GM12878 (cell line): ENCODE data around the gene QPRT. TPM values are rescaled to one million over a fixed set of nuclear protein-coding genes. Genes with fewer than 3 reads are reported as not detected.

Experiments used
- ATAC-seq: fragments of 200-7000 bp; cut with Tn5 transposase; 3 replicates; pipeline ENCODE4 v1.9.1; 2020; ENCODE audit warnings: mild to moderate bottlenecking, moderate library complexity
- BruUV-seq: library from RNA; stranded (reverse); fragments of 400-500 nt; replicated peaks from 2 replicates; lab custom pipeline; 2021; lab: Mats Ljungman, UMichigan
- CTCF ChIA-PET: fragments of 300-600 bp; sonication (Branson Sonifier 250); formaldehyde crosslinking; extraction: SDS; loops from one replicate; lab custom pipeline; 2021; ENCODE audit warnings: inconsistent platforms; lab: Yijun Ruan, JAX
- POLR2A ChIA-PET: fragments of 350-600 bp; formaldehyde crosslinking; extraction: SDS; loops from one replicate; lab custom pipeline; 2021; ENCODE audit warnings: inconsistent platforms; lab: Charles Lee
- RAD21 ChIA-PET: fragments of 300-600 bp; sonication (Branson Sonifier 250); formaldehyde crosslinking; loops from one replicate; lab custom pipeline; 2023; ENCODE audit warnings: antibody characterized with exemption; ENCODE audit not compliant: unreplicated experiment; lab: Charles Lee
- SMC1A ChIA-PET: fragments of 300-600 bp; sonication (Branson Sonifier 250); formaldehyde crosslinking; loops from one replicate; lab custom pipeline; 2023; ENCODE audit not compliant: unreplicated experiment, uncharacterized antibody; lab: Charles Lee
- DNase-seq: peaks from one replicate; pipeline ENCODE4 v3.0.0-alpha.2; 2011; ENCODE audit warnings: low read depth, low spot score
- FAIRE-seq: peaks from 3 replicates; lab custom pipeline; 2011; peaks lifted over from hg19 to GRCh38; lab: Jason Lieb, UNC
- H2AFZ ChIP-seq: 2 replicates; pipeline ENCODE4 v1.6.0; 2011; ENCODE audit warnings: low read depth, low read length, control low read depth; ENCODE audit not compliant: control insufficient read depth
- H3K27ac ChIP-seq: 2 replicates; pipeline ENCODE4 v1.5.1; 2011; ENCODE audit warnings: control low read depth; ENCODE audit not compliant: control insufficient read depth, insufficient read depth
- H3K27me3 ChIP-seq, 2 experiments: replicated peaks in 1 of 2; 2 replicates each; pipeline versions ENCODE4 v1.6.0 to v1.6.1; 2011; ENCODE audit warnings: low read length in 1 of 2; ENCODE audit not compliant: control insufficient read depth in 2 of 2, insufficient read depth in 2 of 2
- H3K36me3 ChIP-seq, 2 experiments: 2 replicates each; pipeline ENCODE4 v1.5.1; 2011; ENCODE audit warnings: low read length in 1 of 2; ENCODE audit not compliant: control insufficient read depth in 2 of 2, insufficient read depth in 2 of 2
- H3K4me1 ChIP-seq: 2 replicates; pipeline ENCODE4 v1.6.1; 2011; ENCODE audit warnings: mild to moderate bottlenecking, low read length, moderate library complexity, mixed read lengths; ENCODE audit not compliant: control insufficient read depth, insufficient read depth
- H3K4me2 ChIP-seq: 2 replicates; pipeline ENCODE4 v1.6.0; 2011; ENCODE audit warnings: control low read depth; ENCODE audit not compliant: control insufficient read depth, insufficient read depth
- H3K4me3 ChIP-seq: fragments of 200-600 bp; sonication (generic); 2 replicates; pipeline ENCODE4 v1.5.1; 2016
- H3K79me2 ChIP-seq: 2 replicates; pipeline ENCODE4 v1.6.0; 2011; ENCODE audit warnings: low read length; ENCODE audit not compliant: control insufficient read depth, insufficient read depth
- H3K9ac ChIP-seq: 2 replicates; pipeline ENCODE4 v1.8.0; 2011; ENCODE audit warnings: low read length, control low read depth, mixed read lengths; ENCODE audit not compliant: control insufficient read depth, insufficient read depth
- H3K9me3 ChIP-seq: replicated peaks from 3 replicates; pipeline ENCODE4 v1.5.1; 2011; ENCODE audit warnings: mild to moderate bottlenecking, low read length; ENCODE audit not compliant: control insufficient read depth, insufficient read depth
- H4K20me1 ChIP-seq: 2 replicates; pipeline ENCODE4 v1.6.0; 2011; ENCODE audit not compliant: control insufficient read depth, insufficient read depth
- ATF3 ChIP-seq: IDR thresholded peaks from 2 replicates; pipeline ENCODE4 v1.6.1; 2011; ENCODE audit warnings: low read depth, mild to moderate bottlenecking, low read length, moderate library complexity, borderline replicate concordance; ENCODE audit errors: extremely low read depth
- ATF7 ChIP-seq: fragments of 450-650 bp; IDR thresholded peaks from 2 replicates; pipeline ENCODE4 v1.6.1; 2016; ENCODE audit warnings: low read depth, mild to moderate bottlenecking
- BACH1 ChIP-seq: fragments of 450-650 bp; IDR thresholded peaks from 2 replicates; pipeline ENCODE4 v1.6.1; 2017; ENCODE audit warnings: mild to moderate bottlenecking, borderline replicate concordance
- CBFB ChIP-seq: IDR thresholded peaks from 2 replicates; pipeline ENCODE4 v1.6.1; 2016; ENCODE audit warnings: antibody characterized with exemption, low read depth
- CREM ChIP-seq: IDR thresholded peaks from 2 replicates; pipeline ENCODE4 v1.6.1; 2014; ENCODE audit warnings: antibody characterized with exemption, low read depth
- DPF2 ChIP-seq: fragments of 450-650 bp; IDR thresholded peaks from 2 replicates; pipeline ENCODE4 v1.6.1; 2017; ENCODE audit warnings: mild to moderate bottlenecking
- GATAD2B ChIP-seq: fragments of 450-650 bp; conservative IDR thresholded peaks from 2 replicates; pipeline ENCODE4 v1.6.1; 2017; ENCODE audit warnings: low read depth, mild to moderate bottlenecking, moderate library complexity
- HCFC1 ChIP-seq: fragments of 150-350 bp; IDR thresholded peaks from 2 replicates; pipeline ENCODE4 v1.6.1; 2014; ENCODE audit warnings: low read length
- HDGF ChIP-seq: fragments of 450-650 bp; IDR thresholded peaks from 2 replicates; pipeline ENCODE4 v1.6.1; 2016; ENCODE audit warnings: antibody characterized with exemption
- LARP7 ChIP-seq: fragments of 450-650 bp; IDR thresholded peaks from 2 replicates; pipeline ENCODE4 v1.6.1; 2017; ENCODE audit warnings: mild to moderate bottlenecking
- MEF2B ChIP-seq: fragments of 450-650 bp; IDR thresholded peaks from 2 replicates; pipeline ENCODE4 v1.6.1; 2018; ENCODE audit warnings: mild to moderate bottlenecking, moderate library complexity; ENCODE audit not compliant: partially characterized antibody, poor library complexity, severe bottlenecking
- MTA2 ChIP-seq: fragments of 450-650 bp; IDR thresholded peaks from 2 replicates; pipeline ENCODE4 v1.6.1; 2016; ENCODE audit warnings: low read depth, mild to moderate bottlenecking, moderate library complexity
- MYC ChIP-seq: IDR thresholded peaks from 2 replicates; pipeline ENCODE4 v1.6.1; 2011; ENCODE audit warnings: mild to moderate bottlenecking, low read length, moderate library complexity, inconsistent platforms; ENCODE audit not compliant: insufficient read depth, insufficient replicate concordance, insufficient read length, severe bottlenecking
- NR2C1 ChIP-seq: fragments of 450-650 bp; IDR thresholded peaks from 2 replicates; pipeline ENCODE4 v1.6.1; 2017; ENCODE audit warnings: antibody characterized with exemption, mild to moderate bottlenecking, moderate library complexity
- RBBP5 ChIP-seq: fragments of 200-600 bp; sonication (generic); conservative IDR thresholded peaks from 2 replicates; pipeline ENCODE4 v1.6.1; 2016
- RUNX3 ChIP-seq: IDR thresholded peaks from 2 replicates; pipeline ENCODE4 v1.6.1; 2012; ENCODE audit warnings: low read length, inconsistent platforms
- SMAD5 ChIP-seq: IDR thresholded peaks from 2 replicates; pipeline ENCODE4 v1.6.1; 2016; ENCODE audit warnings: antibody characterized with exemption, low read depth
- SP1 ChIP-seq: IDR thresholded peaks from one replicate; pipeline ENCODE4 v1.6.1; 2011; ENCODE audit warnings: low read depth, low read length
- STAT3 ChIP-seq: IDR thresholded peaks from 2 replicates; pipeline ENCODE4 v1.6.1; 2011; ENCODE audit warnings: low read depth, low read length, improper control_type of control experiment
- TBL1XR1 ChIP-seq: IDR thresholded peaks from 2 replicates; pipeline ENCODE4 v1.6.1; 2012; ENCODE audit warnings: low read depth, low read length, improper control_type of control experiment
- ZBED1 ChIP-seq: IDR thresholded peaks from 2 replicates; pipeline ENCODE4 v1.6.1; 2016; ENCODE audit warnings: borderline replicate concordance
- WGBS: methylation state at CpG from one replicate; pipeline ENCODE4 v1.1.6; 2016; ENCODE audit warnings: low lambda C conversion rate; ENCODE audit not compliant: insufficient replicate concordance, insufficient coverage; ENCODE audit errors: missing lambda C conversion rate; 5-methylcytosine and 5-hydroxymethylcytosine counted together
- in situ Hi-C: fragments of 300-500 bp; cut with MboI; formaldehyde crosslinking; loops from 9 replicates; pipeline ENCODE4 v1.14.3; 2018; ENCODE audit warnings: mixed read lengths
- intact Hi-C: fragments of 100-400 bp; cut with micrococcal nuclease; formaldehyde crosslinking; loops from one replicate; pipeline ENCODE4 v1.14.2; 2022; ENCODE audit not compliant: unreplicated experiment
- polyA plus RNA-seq, 11 experiments: library from polyadenylated mRNA; depleted of rRNA in 4 of 11; unstranded in 6 of 11; stranded (reverse) in 5 of 11; fragments of >200 nt; fragmentation: Nextera tagmentation in 4 of 11; fragmentation: Illumina TruSeq in 1 of 11; extraction: Ambion mirVana in 4 of 11; extraction: Trizol in 1 of 11; gene quantifications; 1 replicate in 1 of 11; 2 replicates in 10 of 11; pipeline versions ENCODE4 v1.2.1 to v1.2.3, GENCODE V29; 2011 to 2016; ENCODE audit warnings: inconsistent platforms in 2 of 11, missing spikeins in 2 of 11, low read depth in 1 of 11
- total RNA-seq, 4 experiments: library from RNA; depleted of rRNA in 3 of 4; stranded (reverse); fragments of >200 nt in 3 of 4; fragmentation: Illumina TruSeq in 1 of 4; extraction: Trizol in 1 of 4; gene quantifications; 2 replicates each; pipeline versions ENCODE4 v1.2.1 to v1.2.3, GENCODE V29; 2013 to 2021
- TF ChIP-seq, protein P1 (sequence below): IDR thresholded peaks from 2 replicates; pipeline ENCODE4 v1.6.1; 2011; ENCODE audit warnings: borderline replicate concordance, low read depth, mild to moderate bottlenecking, moderate library complexity, low read length; ENCODE audit not compliant: insufficient read depth, poor library complexity, severe bottlenecking
- TF ChIP-seq, protein P2 (sequence below): fragments of 450-650 bp; IDR thresholded peaks from 2 replicates; pipeline ENCODE4 v1.6.1; 2018; ENCODE audit warnings: borderline replicate concordance, mild to moderate bottlenecking; ENCODE audit not compliant: partially characterized antibody

QPRT gene
- total and polyA plus RNA-seq, 10 of the 15 experiments (the other 5 are each of a cell fraction or from before 2014, with no cell fraction given), result 2.7 to 43.0 (median 31.3) TPM

GRCh38 chr16:29662729-29663015 is 16.3 kb upstream of the QPRT start:
- ChIA-PET RAD21 (interaction anchor here (0.6 to 8.2 kb wide), 14 partner anchors 10 to 84 kb away, joined by 3 to 98 read pairs (median 4); partner anchors contain the start of gene QPRT), CTCF (interaction anchor here (0.6 to 4.1 kb wide), 11 partner anchors 11 to 664 kb away, joined by 3 to 25 read pairs (median 4); partner anchors contain the start of gene QPRT), POLR2A (interaction anchor here (0.7 to 4.5 kb wide), 12 partner anchors 10 to 311 kb away, joined by 3 to 62 read pairs (median 7); partner anchors contain the start of gene QPRT), SMC1A (interaction anchor here (0.7 to 7.5 kb wide), 8 partner anchors 10 to 154 kb away, joined by 3 to 69 read pairs (median 26); partner anchors contain the start of gene QPRT)
- Histone ChIP-seq H3K4me3 (peak overlapping the region; percentile 99), H3K9ac (peak overlapping the region; percentile 75), H2AFZ (peak overlapping the region; percentile 61), H3K27me3 (no peaks in the 10 kb centered on the region), H3K27ac (peak overlapping the region; percentile 81), H3K4me1 (peaks cover 12% of the 10 kb centered on the region), H3K4me2 (peak overlapping the region; percentile 89), H3K79me2 (peaks cover 58% of the 10 kb centered on the region), H3K9me3 (no peaks in the 10 kb centered on the region), H4K20me1 (no peaks in the 10 kb centered on the region), H3K36me3 (peaks cover 0 to 2% of the 10 kb centered on the region in 2 experiments; a peak in 1 of 4 replicates)
- peak; percentile 94 for FAIRE-seq
- ATAC-seq, result peak; percentile 56
- in situ Hi-C loops (loop anchor here (5.0 kb wide), 1 partner anchor 65 kb away; no protein-coding TSS in a partner anchor), intact Hi-C loops (loop anchor here (5.0 kb wide), 1 partner anchor 50 kb away; no protein-coding TSS in a partner anchor)
- 2% methylated on average over 4 of the region's 4 CpGs for WGBS
- DNase-seq, result peak; percentile 88
- no TSS peak for BruUV-seq
- TF ChIP-seq ATF3 (no peak), HCFC1 (no peak), STAT3 (no peak), CBFB (no peak; the same call in 1 of the 2 replicates), ATF7 (peak; percentile 68), TBL1XR1 (0 out of 2 replicates have a peak, but pooled peaks have one; percentile 32), NR2C1 (no peak), DPF2 (0 out of 2 replicates have a peak, but pooled peaks have one; percentile 12), SMAD5 (no peak), RBBP5 (no peak), RUNX3 (peak; percentile 88), MTA2 (peak; percentile 12; the same call in 1 of the 2 replicates), SP1 (peak; percentile 41), MYC (no peak), ZBED1 (no peak), LARP7 (no peak), MEF2B (peak; percentile 95), HDGF (peak; percentile 98), CREM (no peak), GATAD2B (peak; percentile 93), BACH1 (peak; percentile 61; the same call in 1 of the 2 replicates)
- TF ChIP-seq, protein P1, sequence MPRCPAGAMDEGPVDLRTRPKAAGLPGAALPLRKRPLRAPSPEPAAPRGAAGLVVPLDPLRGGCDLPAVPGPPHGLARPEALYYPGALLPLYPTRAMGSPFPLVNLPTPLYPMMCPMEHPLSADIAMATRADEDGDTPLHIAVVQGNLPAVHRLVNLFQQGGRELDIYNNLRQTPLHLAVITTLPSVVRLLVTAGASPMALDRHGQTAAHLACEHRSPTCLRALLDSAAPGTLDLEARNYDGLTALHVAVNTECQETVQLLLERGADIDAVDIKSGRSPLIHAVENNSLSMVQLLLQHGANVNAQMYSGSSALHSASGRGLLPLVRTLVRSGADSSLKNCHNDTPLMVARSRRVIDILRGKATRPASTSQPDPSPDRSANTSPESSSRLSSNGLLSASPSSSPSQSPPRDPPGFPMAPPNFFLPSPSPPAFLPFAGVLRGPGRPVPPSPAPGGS, result peak; percentile 85
- TF ChIP-seq, protein P2, sequence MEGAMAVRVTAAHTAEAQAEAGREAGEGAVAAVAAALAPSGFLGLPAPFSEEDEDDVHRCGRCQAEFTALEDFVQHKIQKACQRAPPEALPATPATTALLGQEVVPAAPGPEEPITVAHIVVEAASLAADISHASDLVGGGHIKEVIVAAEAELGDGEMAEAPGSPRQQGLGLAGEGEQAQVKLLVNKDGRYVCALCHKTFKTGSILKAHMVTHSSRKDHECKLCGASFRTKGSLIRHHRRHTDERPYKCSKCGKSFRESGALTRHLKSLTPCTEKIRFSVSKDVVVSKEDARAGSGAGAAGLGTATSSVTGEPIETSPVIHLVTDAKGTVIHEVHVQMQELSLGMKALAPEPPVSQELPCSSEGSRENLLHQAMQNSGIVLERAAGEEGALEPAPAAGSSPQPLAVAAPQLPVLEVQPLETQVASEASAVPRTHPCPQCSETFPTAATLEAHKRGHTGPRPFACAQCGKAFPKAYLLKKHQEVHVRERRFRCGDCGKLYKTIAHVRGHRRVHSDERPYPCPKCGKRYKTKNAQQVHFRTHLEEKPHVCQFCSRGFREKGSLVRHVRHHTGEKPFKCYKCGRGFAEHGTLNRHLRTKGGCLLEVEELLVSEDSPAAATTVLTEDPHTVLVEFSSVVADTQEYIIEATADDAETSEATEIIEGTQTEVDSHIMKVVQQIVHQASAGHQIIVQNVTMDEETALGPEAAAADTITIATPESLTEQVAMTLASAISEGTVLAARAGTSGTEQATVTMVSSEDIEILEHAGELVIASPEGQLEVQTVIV, result peak; percentile 51
